ENCODE data around the gene NLRP1.

Gene NLRP1

GRCh38 chr17:5516060-5516792 lies 68.1 kb downstream of the NLRP1 start:
- no peak for DNase-seq (ENCODE audit: low spot score)

DNA sequence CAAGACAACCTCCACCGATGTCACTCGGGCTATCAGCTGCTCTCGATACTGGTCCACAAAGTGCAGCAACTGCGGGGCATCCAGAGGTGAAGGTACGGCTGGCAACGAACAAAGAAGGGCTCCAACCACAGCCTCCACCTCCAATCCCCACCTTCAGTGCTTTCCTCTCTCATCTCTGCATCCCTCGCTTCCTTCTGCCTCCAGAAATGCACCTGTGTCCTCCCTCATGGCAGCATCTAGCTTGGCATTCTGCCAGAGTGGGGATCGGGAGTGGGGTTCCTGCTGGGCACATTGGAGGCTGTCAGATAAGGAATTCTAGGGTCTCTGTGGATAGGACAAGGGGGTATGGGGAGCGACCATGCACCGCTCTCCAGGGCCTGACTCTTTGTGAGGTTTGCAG lies 69.3 kb downstream of the NLRP1 start:
- no peak for DNase-seq (ENCODE audit: low spot score)

- no peak for DNase-seq (ENCODE audit: low spot score)
Measured at GRCh38 chr17:5513628-5514027, 70.7 kb downstream of the NLRP1 start.

- no peak for DNase-seq (ENCODE audit: low spot score)
Measured at GRCh38 chr17:5511401-5512225, 72.7 kb downstream of the NLRP1 start.

DNA sequence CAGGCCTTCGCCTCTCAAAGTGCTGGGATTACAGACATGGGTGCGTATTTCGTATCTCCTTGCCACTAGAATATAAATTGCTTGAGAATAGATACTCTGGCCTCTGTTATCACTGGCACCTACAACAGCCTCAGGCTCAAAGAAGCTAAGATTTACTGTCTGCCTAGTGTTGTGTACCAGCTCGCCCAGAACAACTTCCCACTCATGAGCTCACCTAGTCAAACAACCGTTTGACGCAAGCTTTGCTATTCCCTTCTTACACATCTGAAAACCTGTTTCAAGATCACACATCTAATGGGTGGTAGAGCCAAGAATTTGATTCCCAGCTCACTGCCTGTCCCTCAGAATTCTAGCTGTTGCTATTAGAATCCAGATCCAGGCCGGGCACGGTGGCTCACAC lies 73.5 kb downstream of the NLRP1 start:
- DNase-seq (ENCODE audit: low spot score): no peak

- DNase-seq (ENCODE audit: low spot score): no peak
Measured at GRCh38 chr17:5509482-5509881, 74.8 kb downstream of the NLRP1 start.

- no peak for DNase-seq (ENCODE audit: low spot score)
Measured at GRCh38 chr17:5508810-5509209, 75.5 kb downstream of the NLRP1 start.

GRCh38 chr17:5506307-5506706 lies 78.0 kb downstream of the NLRP1 start:
- DNase-seq (ENCODE audit: low spot score): no peak

DNA sequence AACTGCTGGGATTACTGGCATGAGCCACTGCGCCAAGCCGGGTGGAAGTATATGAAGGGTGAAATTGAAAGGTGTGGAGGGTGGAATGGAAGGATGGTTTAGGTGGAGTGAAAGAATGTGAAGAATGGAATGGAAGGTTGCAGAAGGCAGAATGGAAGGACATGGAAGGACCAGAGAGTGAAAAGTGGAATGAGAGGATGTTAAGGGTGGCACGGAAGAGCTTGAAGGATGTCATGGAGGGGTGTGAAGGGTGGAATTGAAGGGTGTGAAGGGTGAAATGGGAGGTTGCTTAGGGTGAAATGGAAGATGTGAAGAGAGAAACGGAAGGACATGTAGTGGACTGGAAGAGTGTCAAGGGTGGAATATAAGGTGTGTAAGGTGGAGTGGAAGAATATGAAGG lies 81.8 kb downstream of the NLRP1 start:
- DNase-seq (ENCODE audit: low spot score): no peak

- no peak for DNase-seq (ENCODE audit: low spot score)
Measured at GRCh38 chr17:5501685-5502084, 82.6 kb downstream of the NLRP1 start.

GRCh38 chr17:5500589-5501391 lies 83.5 kb downstream of the NLRP1 start:
- DNase-seq (ENCODE audit: low spot score): no peak

DNA sequence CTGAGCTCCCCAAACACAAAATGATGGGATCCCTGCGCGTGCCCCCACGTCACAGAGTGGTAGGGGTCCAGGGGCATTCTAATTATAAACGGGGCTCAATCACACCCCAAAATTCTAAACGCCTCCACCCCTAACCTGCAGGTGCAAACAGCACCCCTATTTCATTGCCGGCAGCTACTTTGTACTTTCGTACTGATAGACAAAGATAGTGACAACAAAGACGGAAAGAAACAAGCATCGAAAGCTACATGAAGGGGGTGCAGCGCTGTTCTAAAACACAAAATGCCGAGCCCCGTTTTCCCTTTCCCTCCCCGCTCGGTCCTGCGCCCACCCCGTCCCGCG lies 84.1 kb downstream of the NLRP1 start:
- DNase-seq (ENCODE audit: low spot score): no peak

DNA sequence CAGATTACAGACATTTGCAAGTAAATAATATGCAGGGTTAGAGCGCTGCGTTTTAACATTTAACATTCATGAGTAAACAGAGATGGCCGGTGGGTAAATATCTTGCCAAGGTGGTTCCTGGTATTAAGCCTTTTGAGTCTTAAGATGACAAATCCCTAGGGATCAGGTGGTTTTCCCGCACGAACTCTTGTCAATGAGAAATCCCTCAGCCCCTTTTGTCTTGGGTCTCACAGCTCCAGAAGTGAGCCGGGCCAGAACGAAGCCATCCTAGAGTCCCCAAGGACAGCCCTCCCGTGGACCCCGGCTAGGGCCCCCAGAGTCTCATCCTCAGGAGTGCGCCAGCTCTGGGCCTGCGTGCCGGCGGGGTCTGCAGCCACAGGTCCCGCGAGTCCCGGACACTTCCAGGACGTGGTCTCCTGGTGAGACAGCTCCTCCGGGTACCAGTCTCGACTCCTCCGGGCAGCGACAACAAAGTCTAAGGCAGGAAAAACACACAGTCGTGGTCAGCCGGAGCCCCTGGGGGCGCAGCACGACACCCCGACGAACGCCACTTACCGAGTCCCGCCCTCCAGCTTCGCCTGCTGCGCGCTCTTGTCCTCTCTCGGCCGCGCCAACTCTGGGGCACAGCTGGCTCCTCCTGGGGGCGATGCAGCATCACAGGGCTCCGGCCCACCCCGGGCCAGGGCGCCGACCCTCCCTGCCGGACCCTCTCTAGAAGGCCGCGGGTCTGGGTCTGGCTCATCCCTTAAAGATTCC lies 84.7 kb downstream of the NLRP1 start:
- DNase-seq (ENCODE audit: low spot score): no peak

- no peak for DNase-seq (ENCODE audit: low spot score)
Measured at GRCh38 chr17:5492970-5493369, 91.3 kb downstream of the NLRP1 start.

GRCh38 chr17:5488752-5489151 lies 95.6 kb downstream of the NLRP1 start:
- no peak for DNase-seq (ENCODE audit: low spot score)

GRCh38 chr17:5486206-5487124 lies 97.8 kb downstream of the NLRP1 start, which contains the start of gene MIS12:
Gene MIS12, plus strand, starts transcription at chr17:5486566. Its CDS starts 2,297 bp downstream, at chr17:5488863.
- peak; percentile 85 for DNase-seq (ENCODE audit: low spot score)

- DNase-seq (ENCODE audit: low spot score): no peak
Measured at GRCh38 chr17:5485270-5486205, 98.8 kb downstream of the NLRP1 start, which contains the start of gene DERL2. Gene DERL2, minus strand, starts transcription at chr17:5486178. Its CDS starts 17 bp downstream, at chr17:5486161.

GRCh38 chr17:5481451-5481850 lies 102.9 kb downstream of the NLRP1 start:
- DNase-seq (ENCODE audit: low spot score): no peak

DNA sequence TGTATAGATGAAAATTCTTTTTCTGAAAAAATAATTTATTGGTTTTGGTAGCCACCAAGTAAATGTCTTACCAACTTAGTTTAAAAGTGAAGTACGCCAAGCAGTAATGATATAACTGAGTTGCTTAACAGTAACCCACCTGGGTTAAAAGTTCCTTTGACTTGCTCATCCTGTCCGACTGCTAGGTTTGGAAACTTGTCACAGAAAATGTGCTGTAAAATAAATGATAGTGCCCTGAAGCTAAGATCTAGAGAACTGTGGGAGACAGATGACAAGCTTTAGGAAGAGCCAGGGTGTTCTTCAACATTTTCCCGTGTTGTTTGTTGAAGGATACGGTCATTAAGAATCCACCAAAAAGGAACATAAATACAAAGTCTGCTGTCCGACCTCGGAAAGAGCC lies 103.3 kb downstream of the NLRP1 start:
- DNase-seq (ENCODE audit: low spot score): no peak

DNA sequence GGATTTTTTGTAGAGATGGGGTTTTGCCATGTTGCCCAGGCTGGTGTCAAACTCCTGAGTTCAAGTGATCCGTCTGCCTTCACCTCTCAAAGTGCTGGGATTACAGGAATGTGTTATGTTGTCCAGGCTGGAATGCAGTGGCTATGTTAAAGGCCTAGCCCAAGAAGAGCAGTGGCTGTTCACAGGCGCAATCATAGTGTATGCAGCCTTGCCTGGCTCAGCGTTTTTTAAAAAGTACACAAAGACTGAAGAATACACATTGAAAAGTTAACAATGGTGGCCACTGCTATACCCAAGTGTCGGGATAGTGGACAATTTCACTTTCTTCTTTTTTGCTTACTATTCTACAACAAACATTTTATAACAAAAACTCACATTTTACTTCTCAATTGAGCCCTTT lies 105.3 kb downstream of the NLRP1 start:
- DNase-seq (ENCODE audit: low spot score): no peak

Measured in hematopoietic multipotent progenitor cell treated with erythropoietin and hydrocortisone succinate and interleukin-3 and kit ligand, for 17 days (in vitro differentiated cells).